HG02885 (cell line): ENCODE results near the gene KRTAP1-5.
"Not testable (repeated sequence)": the region's sequence is repeated elsewhere in the genome, so short reads cannot be mapped to it uniquely, and the experiment has no call there.

ENCODE experiments used
- ATAC-seq: cut with Tn5 transposase; IDR thresholded peaks from one replicate; pipeline ENCODE4 v1.9.1; 2021; ENCODE audit warnings: mild to moderate bottlenecking; ENCODE audit not compliant: unreplicated experiment, poor library complexity

The KRTAP1-5 gene

GRCh38 chr17:41009301-41009760 is 17.7 kb downstream of the KRTAP1-5 start:
- ATAC-seq = no peak

DNA sequence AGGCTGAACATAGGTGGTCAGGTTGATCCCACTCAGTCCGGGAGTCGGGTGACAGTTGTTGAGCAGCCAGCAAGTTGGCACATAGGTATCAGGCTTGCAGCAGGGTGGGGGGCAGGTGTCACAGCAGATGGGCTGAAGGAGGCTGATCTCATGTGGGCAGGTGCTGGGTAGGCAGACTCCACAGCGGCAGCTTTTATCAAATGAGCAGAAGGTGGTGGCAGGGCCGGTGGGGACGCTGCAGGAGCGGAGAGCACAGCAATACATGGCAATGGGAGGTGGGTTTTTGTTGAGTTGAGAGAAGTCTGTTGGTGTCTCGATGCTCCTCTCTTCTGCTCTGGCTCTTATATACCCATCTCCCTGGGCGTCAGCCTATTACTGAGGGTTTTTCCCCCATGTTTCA is 18.2 kb downstream of the KRTAP1-5 start, which contains the start of gene KRTAP3-1:
Gene KRTAP3-1, minus strand, starts transcription at position 318 of the 400 bp plus-strand sequence. Its CDS starts 54 bp downstream, at position 264.
- ATAC-seq = no peak

DNA sequence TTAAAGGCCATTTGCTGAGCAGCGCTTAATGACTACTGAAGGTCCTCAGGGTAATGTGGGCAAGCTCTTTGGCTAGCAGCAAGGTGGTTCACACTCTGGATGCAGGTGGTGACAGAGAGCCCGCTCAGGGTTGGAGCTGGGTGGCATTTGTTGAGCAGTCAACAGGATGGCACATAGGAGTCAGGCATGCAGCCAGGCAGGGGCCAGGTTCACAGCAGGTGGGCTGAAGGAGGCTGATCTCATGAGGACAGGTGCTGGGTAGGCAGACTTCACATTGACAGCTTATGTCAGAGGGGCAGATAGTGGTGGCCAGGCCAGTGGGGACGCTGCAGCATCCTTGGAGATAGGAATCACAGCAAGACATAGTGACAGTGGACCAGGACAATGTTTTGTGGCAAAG is 22.6 kb downstream of the KRTAP1-5 start:
- ATAC-seq = no peak

- no peak for ATAC-seq
Observed at GRCh38 chr17:41003926-41004325, 23.1 kb downstream of the KRTAP1-5 start.

DNA sequence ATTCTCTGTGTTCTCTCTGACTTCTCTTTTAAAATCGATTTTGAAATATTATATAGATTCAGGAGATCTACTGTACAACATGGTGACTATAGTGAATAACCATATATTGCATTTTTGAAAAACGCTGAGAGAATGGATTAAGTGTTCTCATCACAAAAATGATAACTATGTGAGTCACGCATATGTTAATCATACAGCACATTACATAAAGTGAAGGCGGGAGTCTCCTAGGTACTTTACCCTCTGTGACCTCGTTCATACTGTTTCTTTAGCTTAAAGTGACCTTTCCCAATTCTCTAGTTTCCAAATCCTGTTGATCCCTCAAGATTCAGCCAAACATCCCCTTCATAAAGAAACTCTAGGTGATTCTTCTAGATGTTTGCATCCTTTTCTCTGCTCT is 24.2 kb downstream of the KRTAP1-5 start:
- no peak for ATAC-seq

DNA sequence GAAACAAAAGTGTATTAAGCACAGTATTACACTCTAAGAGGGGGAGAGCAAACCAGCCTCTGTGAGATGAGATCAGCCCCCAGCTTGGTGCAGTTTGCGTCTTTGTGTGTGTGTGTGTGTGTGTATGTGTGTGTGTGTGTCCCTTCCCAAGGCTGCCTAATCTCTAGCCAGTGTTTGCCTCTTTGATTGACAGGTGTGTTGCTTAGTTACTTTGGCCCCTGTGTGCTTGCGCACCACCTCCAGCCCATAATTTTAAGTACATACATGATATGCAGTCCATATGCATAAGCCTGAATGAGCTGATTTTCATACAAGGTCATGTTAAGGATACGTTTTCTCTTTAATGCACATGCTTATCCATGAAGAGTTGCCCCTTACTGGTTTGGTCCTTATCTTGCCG is 25.2 kb downstream of the KRTAP1-5 start:
- no peak for ATAC-seq

GRCh38 chr17:40999563-40999962 is 27.4 kb downstream of the KRTAP1-5 start, which contains the start of gene KRTAP3-2:
TSS of gene KRTAP3-2 (minus strand) at chr17:40999906. CDS start at chr17:40999853, 53 bp downstream.
- ATAC-seq = not testable (repeated sequence)

DNA sequence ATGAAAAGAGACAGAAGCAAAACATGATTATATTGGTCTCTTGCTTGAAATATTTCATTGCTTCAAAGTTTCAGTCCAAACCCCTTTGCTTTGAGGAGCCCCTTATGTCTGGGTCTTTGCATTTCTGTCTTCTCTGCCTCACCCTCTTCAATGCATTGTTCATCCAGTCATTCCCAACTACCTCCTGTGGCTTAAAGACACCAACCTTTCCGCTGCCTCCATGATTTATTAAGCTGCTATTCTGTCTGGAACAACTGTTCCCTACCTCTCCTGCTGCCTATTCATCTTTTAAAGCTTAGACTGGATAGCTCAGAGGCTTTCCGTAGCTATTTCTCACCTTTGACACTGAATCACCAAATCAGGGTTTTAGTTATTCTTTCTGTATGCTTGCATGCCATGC is 29.6 kb downstream of the KRTAP1-5 start:
- ATAC-seq = no peak

DNA sequence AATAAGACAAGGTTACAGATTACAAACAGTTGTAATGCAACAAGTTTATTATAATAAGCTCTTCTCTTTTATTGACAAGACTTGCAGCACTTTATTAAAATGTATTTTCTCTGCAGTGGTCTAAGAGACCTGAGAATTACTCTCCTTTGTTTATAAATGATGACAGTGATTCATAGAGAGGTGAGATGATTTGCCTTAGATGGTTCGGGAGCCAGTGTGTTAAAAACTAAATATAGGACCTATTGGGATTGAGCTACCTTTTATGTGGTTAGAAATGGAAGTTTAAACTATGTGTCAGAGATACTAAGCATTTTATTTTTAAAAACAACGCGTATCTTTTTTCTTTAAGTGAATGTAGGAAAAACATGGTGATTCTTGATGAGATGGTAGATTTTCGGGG is 30.2 kb downstream of the KRTAP1-5 start:
- no peak for ATAC-seq

DNA sequence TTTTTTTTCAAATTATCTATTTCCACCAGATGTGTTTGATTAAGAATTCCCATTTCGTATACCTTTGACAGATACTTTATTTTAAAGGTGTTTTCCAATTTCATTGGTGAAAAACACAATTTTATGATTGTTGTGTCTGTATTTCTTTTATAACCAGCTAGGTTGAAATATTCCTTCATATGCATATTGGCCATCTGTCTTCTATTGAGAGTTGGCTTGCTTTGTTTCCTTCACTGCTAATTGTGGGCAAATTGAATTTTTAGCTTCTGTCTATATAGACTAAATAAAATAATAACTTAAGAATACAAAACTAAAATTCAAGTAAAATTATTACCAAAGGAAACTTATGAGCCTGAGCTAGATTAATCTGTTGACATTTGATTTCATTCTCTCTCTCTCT is 31.9 kb downstream of the KRTAP1-5 start:
- no peak for ATAC-seq

DNA sequence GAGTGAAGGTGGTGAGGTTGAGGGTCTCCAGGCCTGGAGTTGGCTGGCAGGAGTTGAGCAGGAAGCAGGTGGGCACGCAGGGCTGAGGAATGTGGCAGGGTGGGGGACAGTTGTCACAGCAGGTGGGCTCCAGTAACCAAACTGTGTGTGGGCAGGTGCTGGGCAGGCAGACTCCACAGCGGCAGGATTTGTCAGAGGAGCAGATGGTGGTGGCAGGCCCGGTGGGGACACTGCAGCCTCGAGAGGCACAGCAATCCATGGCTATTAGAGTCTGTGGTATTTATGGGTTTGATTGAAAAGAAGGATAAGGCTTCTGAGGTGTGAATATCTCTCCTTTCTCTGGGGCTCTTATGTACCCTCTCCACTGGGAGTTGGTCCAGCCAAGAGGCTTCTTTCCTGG is 33.2 kb downstream of the KRTAP1-5 start, which contains the start of gene KRTAP3-3:
Gene KRTAP3-3, minus strand, starts transcription at position 326 of the 400 bp plus-strand sequence. Its CDS starts 67 bp downstream, at position 259.
- no peak for ATAC-seq

GRCh38 chr17:40993084-40993483 is 33.9 kb downstream of the KRTAP1-5 start:
- no peak for ATAC-seq

- no peak for ATAC-seq
Observed at GRCh38 chr17:40992666-40993065, 34.3 kb downstream of the KRTAP1-5 start.

DNA sequence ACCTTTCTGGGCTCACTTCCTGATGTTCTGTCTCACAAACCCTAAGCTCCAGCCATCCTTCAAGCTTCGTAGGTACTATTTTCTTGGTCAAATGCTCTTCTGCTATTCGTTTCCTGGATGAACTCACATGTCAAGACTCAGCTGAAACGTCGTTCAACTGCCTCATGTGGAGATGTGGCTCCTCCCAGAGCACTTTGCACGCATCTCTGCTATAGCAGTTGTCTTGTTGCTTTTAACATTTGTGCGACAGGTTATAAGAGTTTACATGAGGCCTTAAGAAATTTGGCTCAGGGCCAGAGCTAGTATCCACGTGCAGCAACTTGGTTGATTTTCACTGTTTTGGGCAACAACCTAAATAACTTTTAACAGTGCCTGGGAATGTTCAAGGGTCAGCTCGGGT is 40.1 kb downstream of the KRTAP1-5 start:
- ATAC-seq = no peak

GRCh38 chr17:40984226-40984625 is 42.8 kb downstream of the KRTAP1-5 start, which contains the start of gene KRT40:
TSS of gene KRT40 (minus strand) at chr17:40984326. CDS start at chr17:40984273, 53 bp downstream.
- ATAC-seq = no peak

DNA sequence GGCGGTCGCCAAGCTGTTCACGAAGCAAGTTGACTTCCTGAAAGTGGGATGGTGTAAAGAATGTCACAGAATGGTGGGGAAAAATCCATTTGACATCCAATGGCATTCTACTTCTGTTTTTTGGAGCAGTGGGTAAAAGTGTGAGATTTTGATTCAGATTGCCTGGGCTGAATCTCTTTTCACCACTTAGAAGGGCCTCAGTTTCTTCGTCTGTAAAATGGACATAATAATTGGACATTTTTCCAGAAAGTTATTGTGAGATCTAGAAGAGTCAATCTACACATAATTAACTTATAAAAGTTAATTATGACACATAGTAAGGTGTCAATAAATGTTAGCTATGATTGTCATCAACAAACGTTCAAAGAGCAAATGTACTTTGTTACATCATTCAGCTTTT is 45.9 kb downstream of the KRTAP1-5 start:
- ATAC-seq = no peak

- ATAC-seq = no peak
Observed at GRCh38 chr17:40980596-40980995, 46.4 kb downstream of the KRTAP1-5 start.

- no peak for ATAC-seq
Observed at GRCh38 chr17:40980117-40980516, 46.9 kb downstream of the KRTAP1-5 start.

DNA sequence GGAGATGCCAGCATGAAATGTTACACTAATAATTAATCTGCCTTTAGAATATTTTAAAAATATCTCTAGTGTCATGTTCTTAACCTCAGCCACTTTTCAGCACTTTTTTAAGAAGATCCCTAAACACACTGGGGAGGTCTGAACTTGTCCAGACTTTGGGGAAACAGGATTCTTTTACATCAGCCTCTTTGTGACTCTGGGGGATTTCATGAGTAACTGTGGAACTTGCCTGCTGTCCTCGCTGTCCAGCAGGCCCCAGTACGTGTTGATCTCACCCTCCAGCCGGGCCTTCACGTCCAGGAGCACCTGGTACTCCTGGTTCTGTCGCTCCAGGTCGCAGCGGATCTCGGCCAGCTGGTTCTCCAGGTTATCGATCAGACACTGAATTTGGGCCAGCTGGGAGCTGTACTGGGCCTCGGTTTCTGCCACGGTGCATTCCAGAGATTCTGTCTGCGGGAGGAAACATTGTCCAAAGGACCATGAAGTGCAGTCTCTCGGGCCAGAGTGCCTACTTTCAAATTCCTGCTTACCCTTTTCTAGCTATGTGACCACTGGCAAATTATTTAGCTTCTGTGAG is 48.3 kb downstream of the KRTAP1-5 start:
- no peak for ATAC-seq
